ENCODE results near the gene MORN3. TPM values are rescaled to one million over a fixed set of nuclear protein-coding genes. Genes with fewer than 3 reads are reported as not detected.
A peak's percentile ranks its signal among the peaks of the same experiment; 100 is the strongest.
"Not testable (repeated sequence)": the region's sequence is repeated elsewhere in the genome, so short reads cannot be mapped to it uniquely, and the experiment has no call there.

The MORN3 gene
- total RNA-seq, 1 donor from 2014 or later: 0.26 TPM

GRCh38 chr12:121708313-121709063, 39.0 kb upstream of the MORN3 start:
- DNase-seq: no peak
- Mint-ChIP-seq H3K36me3 (ENCODE audit: low read depth) (no peaks in the 10 kb centered on the region), H3K4me1 (peaks cover 14% of the 10 kb centered on the region), H3K27me3 (peaks cover 7% of the 10 kb centered on the region), H3K9me3 (no peaks in the 10 kb centered on the region), H3K27ac (no peak overlapping the region), H3K4me3 (no peak overlapping the region)
- intact Hi-C loops (cut with micrococcal nuclease): no loop called here

GRCh38 chr12:121705514-121705913, 36.1 kb upstream of the MORN3 start:
- no peaks in the 10 kb centered on the region for H3K4me1 Mint-ChIP-seq
- intact Hi-C loops (cut with micrococcal nuclease): no loop called here
- no peak overlapping the region for H3K27ac Mint-ChIP-seq
- no peaks in the 10 kb centered on the region for H3K9me3 Mint-ChIP-seq
- H3K36me3 Mint-ChIP-seq (ENCODE audit: low read depth): no peaks in the 10 kb centered on the region
- peaks cover 12% of the 10 kb centered on the region for H3K27me3 Mint-ChIP-seq
- H3K4me3 Mint-ChIP-seq: no peak overlapping the region
- DNase-seq: no peak

GRCh38 chr12:121702944-121703343, 33.5 kb upstream of the MORN3 start:
- Mint-ChIP-seq H3K27me3 (peaks cover 14% of the 10 kb centered on the region), H3K9me3 (no peaks in the 10 kb centered on the region), H3K27ac (no peak overlapping the region), H3K4me1 (no peaks in the 10 kb centered on the region), H3K36me3 (ENCODE audit: low read depth) (no peaks in the 10 kb centered on the region), H3K4me3 (no peak overlapping the region)
- intact Hi-C loops (cut with micrococcal nuclease): no loop called here
- no peak for DNase-seq

GRCh38 chr12:121701667-121702277, 32.3 kb upstream of the MORN3 start:
- no peak overlapping the region for H3K27ac Mint-ChIP-seq
- H3K36me3 Mint-ChIP-seq (ENCODE audit: low read depth): no peaks in the 10 kb centered on the region
- DNase-seq: no peak
- intact Hi-C loops (cut with micrococcal nuclease): no loop called here
- peaks cover 14% of the 10 kb centered on the region for H3K27me3 Mint-ChIP-seq
- no peaks in the 10 kb centered on the region for H3K4me1 Mint-ChIP-seq
- H3K9me3 Mint-ChIP-seq: no peaks in the 10 kb centered on the region
- H3K4me3 Mint-ChIP-seq: no peak overlapping the region

GRCh38 chr12:121697861-121698260, 28.4 kb upstream of the MORN3 start:
- intact Hi-C loops (cut with micrococcal nuclease): loop anchor here (1.0 kb wide), 2 partner anchors 75 to 96 kb away; no protein-coding TSS in a partner anchor
- not testable (repeated sequence) for H3K4me3 Mint-ChIP-seq; H3K36me3 Mint-ChIP-seq (ENCODE audit: low read depth); H3K27ac Mint-ChIP-seq; H3K9me3 Mint-ChIP-seq; H3K4me1 Mint-ChIP-seq; H3K27me3 Mint-ChIP-seq; DNase-seq

- peak; percentile 84 for DNase-seq
- H3K27ac Mint-ChIP-seq: no peak overlapping the region
- no peaks in the 10 kb centered on the region for H3K9me3 Mint-ChIP-seq
- no peak overlapping the region for H3K4me3 Mint-ChIP-seq
- peaks cover 8% of the 10 kb centered on the region for H3K27me3 Mint-ChIP-seq
- no peaks in the 10 kb centered on the region for H3K36me3 Mint-ChIP-seq (ENCODE audit: low read depth)
- H3K4me1 Mint-ChIP-seq: no peaks in the 10 kb centered on the region
- intact Hi-C loops (cut with micrococcal nuclease): loop anchor here (1.0 kb wide), 2 partner anchors 76 to 97 kb away; no protein-coding TSS in a partner anchor
These were observed 27.7 kb upstream of the MORN3 start for GRCh38 chr12:121697093-121697698.

- Mint-ChIP-seq H3K27me3 (peaks cover 2% of the 10 kb centered on the region), H3K36me3 (ENCODE audit: low read depth) (no peaks in the 10 kb centered on the region), H3K9me3 (no peaks in the 10 kb centered on the region), H3K4me3 (no peak overlapping the region), H3K27ac (no peak overlapping the region), H3K4me1 (no peaks in the 10 kb centered on the region)
- DNase-seq: no peak
- intact Hi-C loops (cut with micrococcal nuclease): no loop called here
These were observed 23.8 kb upstream of the MORN3 start for GRCh38 chr12:121693155-121693687.

- intact Hi-C loops (cut with micrococcal nuclease); H3K9me3 Mint-ChIP-seq; H3K27me3 Mint-ChIP-seq; H3K36me3 Mint-ChIP-seq (ENCODE audit: low read depth); H3K4me3 Mint-ChIP-seq; H3K4me1 Mint-ChIP-seq; H3K27ac Mint-ChIP-seq; DNase-seq: not testable (repeated sequence)
These were observed 23.3 kb upstream of the MORN3 start for GRCh38 chr12:121692744-121693143.

GRCh38 chr12:121689430-121689829, 20.0 kb upstream of the MORN3 start:
- Mint-ChIP-seq H3K9me3 (no peaks in the 10 kb centered on the region), H3K36me3 (ENCODE audit: low read depth) (peaks cover 2% of the 10 kb centered on the region), H3K27me3 (peaks cover 6% of the 10 kb centered on the region), H3K27ac (no peak overlapping the region), H3K4me3 (no peak overlapping the region), H3K4me1 (peaks cover 4% of the 10 kb centered on the region)
- intact Hi-C loops (cut with micrococcal nuclease): no loop called here
- DNase-seq: no peak

- Mint-ChIP-seq H3K27me3 (peaks cover 6% of the 10 kb centered on the region), H3K27ac (peak overlapping the region; percentile 34), H3K4me1 (peaks cover 4% of the 10 kb centered on the region), H3K36me3 (ENCODE audit: low read depth) (peaks cover 2% of the 10 kb centered on the region), H3K9me3 (no peaks in the 10 kb centered on the region), H3K4me3 (no peak overlapping the region)
- intact Hi-C loops (cut with micrococcal nuclease): no loop called here
- no peak for DNase-seq
These were observed 19.5 kb upstream of the MORN3 start for GRCh38 chr12:121688966-121689365.

GRCh38 chr12:121679661-121680197, 10.3 kb upstream of the MORN3 start:
- H3K4me3 Mint-ChIP-seq; H3K9me3 Mint-ChIP-seq; H3K4me1 Mint-ChIP-seq; intact Hi-C loops (cut with micrococcal nuclease); H3K36me3 Mint-ChIP-seq (ENCODE audit: low read depth); DNase-seq; H3K27me3 Mint-ChIP-seq: not testable (repeated sequence)
- H3K27ac Mint-ChIP-seq: peak overlapping the region; percentile 20

- H3K4me1 Mint-ChIP-seq: peaks cover 7% of the 10 kb centered on the region
- H3K9me3 Mint-ChIP-seq: no peaks in the 10 kb centered on the region
- no peak for DNase-seq
- no peaks in the 10 kb centered on the region for H3K27me3 Mint-ChIP-seq
- no peaks in the 10 kb centered on the region for H3K36me3 Mint-ChIP-seq (ENCODE audit: low read depth)
- intact Hi-C loops (cut with micrococcal nuclease): no loop called here
- H3K27ac Mint-ChIP-seq: no peak overlapping the region
- no peak overlapping the region for H3K4me3 Mint-ChIP-seq
These were observed 9.4 kb upstream of the MORN3 start for GRCh38 chr12:121678716-121679300.

GRCh38 chr12:121678305-121678704, 8.9 kb upstream of the MORN3 start:
- no peak for DNase-seq
- H3K36me3 Mint-ChIP-seq (ENCODE audit: low read depth): no peaks in the 10 kb centered on the region
- H3K4me3 Mint-ChIP-seq: no peak overlapping the region
- H3K9me3 Mint-ChIP-seq: no peaks in the 10 kb centered on the region
- H3K27me3 Mint-ChIP-seq: no peaks in the 10 kb centered on the region
- H3K27ac Mint-ChIP-seq: no peak overlapping the region
- intact Hi-C loops (cut with micrococcal nuclease): no loop called here
- peaks cover 12% of the 10 kb centered on the region for H3K4me1 Mint-ChIP-seq

- DNase-seq: no peak
- Mint-ChIP-seq H3K4me1 (peaks cover 25% of the 10 kb centered on the region), H3K27me3 (no peaks in the 10 kb centered on the region), H3K4me3 (no peak overlapping the region), H3K9me3 (no peaks in the 10 kb centered on the region), H3K36me3 (ENCODE audit: low read depth) (no peaks in the 10 kb centered on the region), H3K27ac (no peak overlapping the region)
- intact Hi-C loops (cut with micrococcal nuclease): no loop called here
These were observed 6.7 kb upstream of the MORN3 start for GRCh38 chr12:121676190-121676589.

All from activated CD4-positive, alpha-beta T cell treated with anti-CD3 and anti-CD28 coated beads, Interleukin-2, amount 10 ng/mL, durations not matched to agents 24 days and 14 days (primary cell).